H9 (cell line): Measurements from ENCODE around the gene MEIG1. TPM values are rescaled to one million over a fixed set of nuclear protein-coding genes. Genes with fewer than 3 reads are reported as not detected.
"Not testable (repeated sequence)": the region's sequence is repeated elsewhere in the genome, so short reads cannot be mapped to it uniquely, and the experiment has no call there.

Source experiments
- DNase-seq: peaks from one replicate; pipeline ENCODE4 v3.0.0-alpha.2; 2017
- H2AFZ ChIP-seq: one replicate; pipeline ENCODE4 v1.6.1; 2013; ENCODE audit warnings: mild to moderate bottlenecking, low read length, control low read depth, moderate library complexity
- H2AK5ac ChIP-seq: 2 replicates; pipeline ENCODE4 v1.6.1; 2013; ENCODE audit warnings: low read length, control low read depth, mixed read lengths; ENCODE audit not compliant: insufficient read length
- H2BK120ac ChIP-seq: one replicate; pipeline ENCODE4 v1.6.1; 2013; ENCODE audit warnings: low read depth, mild to moderate bottlenecking, low read length, control low read depth, inconsistent platforms; ENCODE audit not compliant: poor library complexity, severe bottlenecking
- H2BK12ac ChIP-seq: 2 replicates; pipeline ENCODE4 v1.6.1; 2013; ENCODE audit warnings: low read length, control low read depth, mixed read lengths, low read depth; ENCODE audit not compliant: insufficient read length
- H2BK15ac ChIP-seq: 2 replicates; pipeline ENCODE4 v1.6.1; 2013; ENCODE audit warnings: low read depth, low read length, control low read depth
- H2BK20ac ChIP-seq: one replicate; pipeline ENCODE4 v1.6.1; 2013; ENCODE audit warnings: low read depth, mild to moderate bottlenecking, low read length, control low read depth, inconsistent platforms; ENCODE audit not compliant: poor library complexity, severe bottlenecking
- H2BK5ac ChIP-seq: 2 replicates; pipeline ENCODE4 v1.6.1; 2013; ENCODE audit warnings: low read length, control low read depth, mixed read lengths; ENCODE audit not compliant: insufficient read length
- H3K14ac ChIP-seq: 2 replicates; pipeline ENCODE4 v1.6.1; 2013; ENCODE audit warnings: low read length, control low read depth; ENCODE audit not compliant: insufficient read depth
- H3K18ac ChIP-seq: 2 replicates; pipeline ENCODE4 v1.6.1; 2013; ENCODE audit warnings: low read depth, mild to moderate bottlenecking, mixed read lengths, low read length, control low read depth; ENCODE audit not compliant: insufficient read length
- H3K23ac ChIP-seq: 2 replicates; pipeline ENCODE4 v1.6.1; 2013; ENCODE audit warnings: low read length, control low read depth, mixed read lengths, low read depth; ENCODE audit not compliant: insufficient read length
- H3K23me2 ChIP-seq: 2 replicates; pipeline ENCODE4 v1.6.1; 2013; ENCODE audit warnings: low read depth, mild to moderate bottlenecking, mixed read lengths, low read length, control low read depth; ENCODE audit not compliant: insufficient read length, poor library complexity, severe bottlenecking
- H3K27ac ChIP-seq: 2 replicates; pipeline ENCODE4 v1.5.1; 2013; ENCODE audit warnings: low read length, control low read depth, mixed read lengths, low read depth; ENCODE audit not compliant: insufficient read length
- H3K27me3 ChIP-seq: 2 replicates; pipeline ENCODE4 v1.6.1; 2013; ENCODE audit warnings: low read length, control low read depth, inconsistent platforms; ENCODE audit not compliant: insufficient read depth
- H3K4ac ChIP-seq: 2 replicates; pipeline ENCODE4 v1.6.1; 2013; ENCODE audit warnings: low read depth, mild to moderate bottlenecking, control low read depth, inconsistent platforms, low read length, moderate library complexity
- H3K4me1 ChIP-seq: 2 replicates; pipeline ENCODE4 v1.6.1; 2013; ENCODE audit warnings: low read length, control low read depth, inconsistent platforms; ENCODE audit not compliant: insufficient read depth
- H3K4me2 ChIP-seq: 2 replicates; pipeline ENCODE4 v1.6.1; 2013; ENCODE audit warnings: low read length, control low read depth, mixed read lengths; ENCODE audit not compliant: insufficient read length, insufficient read depth
- H3K56ac ChIP-seq: 2 replicates; pipeline ENCODE4 v1.6.1; 2013; ENCODE audit warnings: low read depth, mild to moderate bottlenecking, mixed read lengths, low read length, control low read depth; ENCODE audit not compliant: insufficient read length
- H3K79me1 ChIP-seq: 2 replicates; pipeline ENCODE4 v1.6.1; 2013; ENCODE audit warnings: low read depth, mild to moderate bottlenecking, moderate library complexity, low read length, control low read depth, inconsistent platforms; ENCODE audit not compliant: insufficient read depth, poor library complexity, severe bottlenecking
- H3K79me2 ChIP-seq: 2 replicates; pipeline ENCODE4 v1.6.1; 2013; ENCODE audit warnings: low read length, control low read depth, inconsistent platforms; ENCODE audit not compliant: insufficient read depth
- H3K9ac ChIP-seq: 2 replicates; pipeline ENCODE4 v1.6.1; 2013; ENCODE audit warnings: low read length, control low read depth, mixed read lengths; ENCODE audit not compliant: insufficient read length; ENCODE audit errors: extremely low read depth
- H3K9me3 ChIP-seq: one replicate; pipeline ENCODE4 v1.6.1; 2013; ENCODE audit warnings: low read depth, low read length, inconsistent platforms; ENCODE audit not compliant: control insufficient read depth
- H3T11ph ChIP-seq: one replicate; pipeline ENCODE4 v1.6.1; 2013; ENCODE audit warnings: mild to moderate bottlenecking, low read length, control low read depth, inconsistent platforms
- H4K20me1 ChIP-seq: one replicate; pipeline ENCODE4 v1.6.1; 2013; ENCODE audit not compliant: control insufficient read depth, insufficient read length, insufficient read depth
- H4K5ac ChIP-seq: 2 replicates; pipeline ENCODE4 v1.6.1; 2013; ENCODE audit warnings: low read depth, mild to moderate bottlenecking, mixed read lengths, low read length, control low read depth; ENCODE audit not compliant: insufficient read length
- H4K8ac ChIP-seq: replicated peaks from 2 replicates; pipeline ENCODE4 v1.6.1; 2013; ENCODE audit warnings: low read length, control low read depth, mixed read lengths, low read depth; ENCODE audit not compliant: insufficient read length
- H4K91ac ChIP-seq: 2 replicates; pipeline ENCODE4 v1.6.1; 2013; ENCODE audit warnings: low read depth, mild to moderate bottlenecking, moderate library complexity, mixed read lengths, low read length, control low read depth; ENCODE audit not compliant: insufficient read length
- H3K27ac Mint-ChIP-seq, 3 experiments: 2 replicates in 2 of 3; 3 replicates in 1 of 3; pipeline ENCODE4 v1.8.0; 2020 to 2021; ENCODE audit warnings: mixed read lengths in 3 of 3, mild to moderate bottlenecking in 1 of 3, moderate library complexity in 1 of 3
- H3K27me3 Mint-ChIP-seq: 2 replicates; pipeline ENCODE4 v1.8.0; 2021; ENCODE audit warnings: low read depth, mild to moderate bottlenecking, moderate library complexity, mixed read lengths
- H3K36me3 Mint-ChIP-seq, 3 experiments: 2 replicates in 2 of 3; 3 replicates in 1 of 3; pipeline ENCODE4 v1.8.0; 2020 to 2021; ENCODE audit warnings: low read depth in 3 of 3, mixed read lengths in 3 of 3; ENCODE audit not compliant: insufficient read depth in 1 of 3
- H3K4me1 Mint-ChIP-seq, 2 experiments: 2 replicates each; pipeline ENCODE4 v1.8.0; 2020; ENCODE audit warnings: mixed read lengths in 2 of 2
- H3K4me3 Mint-ChIP-seq, 2 experiments: 2 replicates in 1 of 2; 3 replicates in 1 of 2; pipeline ENCODE4 v1.8.0; 2020 to 2021; ENCODE audit warnings: mild to moderate bottlenecking in 2 of 2, mixed read lengths in 2 of 2, moderate library complexity in 1 of 2
- H3K9me3 Mint-ChIP-seq, 2 experiments: 2 replicates in 1 of 2; 3 replicates in 1 of 2; pipeline ENCODE4 v1.8.0; 2020; ENCODE audit warnings: mild to moderate bottlenecking in 2 of 2, mixed read lengths in 2 of 2, moderate library complexity in 1 of 2
- WGBS: extraction: QIAGEN DNeasy Blood & Tissue Kit; methylation state at CpG from one replicate; pipeline ENCODE4 v1.1.7; 2013; ENCODE audit warnings: missing lambda C conversion rate, low lambda C conversion rate, mixed read lengths; ENCODE audit not compliant: insufficient read length; ENCODE audit errors: extremely low coverage; 5-methylcytosine and 5-hydroxymethylcytosine counted together
- total RNA-seq: library from RNA; stranded (reverse); gene quantifications from 2 replicates; pipeline ENCODE4 v1.2.1, GENCODE V29; 2021

Gene MEIG1
- total RNA-seq, 1 experiment from 2014 or later: 0.72 TPM

GRCh38 chr10:14942147-14942949, 16.8 kb upstream of the MEIG1 start:
- not testable (repeated sequence) for H4K5ac ChIP-seq, H4K8ac ChIP-seq, H2BK120ac ChIP-seq, H3K9me3 Mint-ChIP-seq, H3K18ac ChIP-seq, H3T11ph ChIP-seq, H2BK12ac ChIP-seq, H2AFZ ChIP-seq, H4K91ac ChIP-seq, H3K23ac ChIP-seq, H2AK5ac ChIP-seq, H3K27ac ChIP-seq, DNase-seq, H3K14ac ChIP-seq, H3K27me3 Mint-ChIP-seq, H3K79me1 ChIP-seq, H2BK5ac ChIP-seq, H3K4ac ChIP-seq, H3K4me1 Mint-ChIP-seq, H3K4me3 Mint-ChIP-seq, H3K79me2 ChIP-seq, H3K56ac ChIP-seq, H3K27me3 ChIP-seq, H2BK20ac ChIP-seq, H3K4me2 ChIP-seq, H4K20me1 ChIP-seq, H2BK15ac ChIP-seq, H3K9me3 ChIP-seq, H3K23me2 ChIP-seq, H3K9ac ChIP-seq, H3K4me1 ChIP-seq
- WGBS: no CpG with 5 or more reads among the region's 17 CpGs
- Mint-ChIP-seq H3K36me3 (peaks cover 10 to 51% (median 33%) of the 10 kb centered on the region in 3 experiments), H3K27ac (0 out of 7 replicates have a peak overlapping the region, but pooled peaks of 1 of the 3 experiments have one; percentile 2)

DNA sequence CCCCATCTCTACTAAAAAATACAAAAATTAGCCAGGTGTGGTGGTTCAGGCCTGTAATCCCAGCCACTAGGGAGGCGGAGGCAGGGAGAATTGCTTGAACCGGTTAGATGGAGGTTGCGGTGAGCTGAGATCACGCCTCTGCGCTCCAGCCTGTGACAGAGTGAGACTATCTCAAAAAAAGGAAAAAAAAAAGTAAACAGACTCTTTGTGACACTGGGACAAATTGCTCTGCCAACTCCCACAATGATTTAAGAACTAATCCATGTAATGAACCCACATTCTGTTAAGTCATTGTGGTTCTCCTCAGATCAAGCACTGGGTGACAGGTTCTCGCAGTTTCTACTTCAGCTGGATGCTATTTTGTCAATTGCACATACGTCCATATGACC, 16.2 kb upstream of the MEIG1 start:
- not testable (repeated sequence) for H2AFZ ChIP-seq, H3K27ac Mint-ChIP-seq, H3K27me3 ChIP-seq, H3K79me2 ChIP-seq, H2BK5ac ChIP-seq, H3K4ac ChIP-seq, H3K27ac ChIP-seq, H2BK12ac ChIP-seq, H2BK20ac ChIP-seq, H3K14ac ChIP-seq, H3K4me2 ChIP-seq, H3K27me3 Mint-ChIP-seq, H3K23ac ChIP-seq, DNase-seq, H3K79me1 ChIP-seq, H4K5ac ChIP-seq, H3K9me3 Mint-ChIP-seq, H3K4me1 Mint-ChIP-seq, H3K18ac ChIP-seq, H4K20me1 ChIP-seq, H3K9ac ChIP-seq, H2BK120ac ChIP-seq, H3K4me3 Mint-ChIP-seq, H3K23me2 ChIP-seq, H3T11ph ChIP-seq, H4K91ac ChIP-seq, H3K9me3 ChIP-seq, H3K4me1 ChIP-seq, H3K56ac ChIP-seq, H2BK15ac ChIP-seq, H4K8ac ChIP-seq, H2AK5ac ChIP-seq
- no CpG with 5 or more reads among the region's 7 CpGs for WGBS
- H3K36me3 Mint-ChIP-seq: peaks cover 11 to 54% (median 36%) of the 10 kb centered on the region in 3 experiments
